Renal cortex interstitium (tissue), 15 donors: Measurements from ENCODE around the gene FAM3B. TPM values are rescaled to one million over a fixed set of nuclear protein-coding genes. Genes with fewer than 3 reads are reported as not detected.

Experiments used
- DNase-seq, 11 donors: peaks; one replicate each; pipeline ENCODE4 v3.0.0-alpha.2; 2013; ENCODE audit warnings: low read depth in 9 of 11, low spot score in 4 of 11; ENCODE audit errors: extremely low read depth in 1 of 11
- long read RNA-seq, 16 experiments: transcript quantifications; one replicate each; lab custom pipeline, GENCODE V29; 2026
- polyA plus RNA-seq, 3 donors: library from polyadenylated mRNA; unstranded; fragments of 120-200 nt; gene quantifications; one replicate each; pipeline ENCODE4 v1.2.1, GENCODE V29; 2013; ENCODE audit not compliant: insufficient read length in 3 of 3

The FAM3B gene, protein sequence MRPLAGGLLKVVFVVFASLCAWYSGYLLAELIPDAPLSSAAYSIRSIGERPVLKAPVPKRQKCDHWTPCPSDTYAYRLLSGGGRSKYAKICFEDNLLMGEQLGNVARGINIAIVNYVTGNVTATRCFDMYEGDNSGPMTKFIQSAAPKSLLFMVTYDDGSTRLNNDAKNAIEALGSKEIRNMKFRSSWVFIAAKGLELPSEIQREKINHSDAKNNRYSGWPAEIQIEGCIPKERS
- 10 to 100 TPM; 12.2 to 14.4 (median 13.6) TPM for polyA plus RNA-seq
- long read RNA-seq, donor 1, partial matches to known transcripts: 0 of 2 reads
- long read RNA-seq, donor 1, other reads (novel, unspliced or antisense): 0 of 2 reads
- long read RNA-seq, donor 2, transcript FAM3B-201 (8 exons, 1,088 nt): major isoform, 5 of 5 reads
- long read RNA-seq, donor 2, partial matches to known transcripts: 0 of 5 reads
- long read RNA-seq, donor 2, other reads (novel, unspliced or antisense): 0 of 5 reads
- long read RNA-seq, donor 3, transcript FAM3B-201 (8 exons, 1,088 nt): major isoform, 13 of 36 reads
- long read RNA-seq, donor 3, partial matches to known transcripts: 20 of 36 reads
- long read RNA-seq, donor 3, other reads (novel, unspliced or antisense): 0 of 36 reads
- long read RNA-seq, donor 4, transcript FAM3B-201 (8 exons, 1,088 nt): major isoform, 5 of 16 reads
- long read RNA-seq, donor 4, partial matches to known transcripts: 10 of 16 reads
- long read RNA-seq, donor 4, other reads (novel, unspliced or antisense): 0 of 16 reads
- long read RNA-seq, donor 5, transcript FAM3B-201 (8 exons, 1,088 nt): major isoform, 9 of 18 reads
- long read RNA-seq, donor 5, partial matches to known transcripts: 8 of 18 reads
- long read RNA-seq, donor 5, other reads (novel, unspliced or antisense): 0 of 18 reads
- long read RNA-seq, donor 6: 0 reads
- long read RNA-seq, donor 7, partial matches to known transcripts: 9 of 11 reads
- long read RNA-seq, donor 7, other reads (novel, unspliced or antisense): 0 of 11 reads
- long read RNA-seq, donor 8, transcript FAM3B-201 (8 exons, 1,088 nt): major isoform, 15 of 27 reads
- long read RNA-seq, donor 8, partial matches to known transcripts: 10 of 27 reads
- long read RNA-seq, donor 8, other reads (novel, unspliced or antisense): 0 of 27 reads
- long read RNA-seq, donor 9, transcript FAM3B-201 (8 exons, 1,088 nt): major isoform, 11 of 18 reads
- long read RNA-seq, donor 9, partial matches to known transcripts: 6 of 18 reads
- long read RNA-seq, donor 9, other reads (novel, unspliced or antisense): 0 of 18 reads
- long read RNA-seq, donor 10, partial matches to known transcripts: 13 of 18 reads
- long read RNA-seq, donor 10, other reads (novel, unspliced or antisense): 0 of 18 reads
- long read RNA-seq, donor 11, transcript FAM3B-201 (8 exons, 1,088 nt): major isoform, 5 of 14 reads
- long read RNA-seq, donor 11, partial matches to known transcripts: 9 of 14 reads
- long read RNA-seq, donor 11, other reads (novel, unspliced or antisense): 0 of 14 reads
- long read RNA-seq, donor 12, partial matches to known transcripts: 0 of 1 reads
- long read RNA-seq, donor 12, other reads (novel, unspliced or antisense): 0 of 1 reads
- long read RNA-seq, donor 13, transcript FAM3B-201 (8 exons, 1,088 nt): major isoform, 16 of 38 reads
- long read RNA-seq, donor 13, partial matches to known transcripts: 22 of 38 reads
- long read RNA-seq, donor 13, other reads (novel, unspliced or antisense): 0 of 38 reads
- long read RNA-seq, donor 14, partial matches to known transcripts: 7 of 10 reads
- long read RNA-seq, donor 14, other reads (novel, unspliced or antisense): 0 of 10 reads
- long read RNA-seq, donor 15, partial matches to known transcripts: 0 of 4 reads
- long read RNA-seq, donor 15, other reads (novel, unspliced or antisense): 0 of 4 reads
- long read RNA-seq, donor 16, transcript FAM3B-201 (8 exons, 1,088 nt): major isoform, 20 of 40 reads
- long read RNA-seq, donor 16, partial matches to known transcripts: 16 of 40 reads
- long read RNA-seq, donor 16, other reads (novel, unspliced or antisense): 0 of 40 reads

DNA sequence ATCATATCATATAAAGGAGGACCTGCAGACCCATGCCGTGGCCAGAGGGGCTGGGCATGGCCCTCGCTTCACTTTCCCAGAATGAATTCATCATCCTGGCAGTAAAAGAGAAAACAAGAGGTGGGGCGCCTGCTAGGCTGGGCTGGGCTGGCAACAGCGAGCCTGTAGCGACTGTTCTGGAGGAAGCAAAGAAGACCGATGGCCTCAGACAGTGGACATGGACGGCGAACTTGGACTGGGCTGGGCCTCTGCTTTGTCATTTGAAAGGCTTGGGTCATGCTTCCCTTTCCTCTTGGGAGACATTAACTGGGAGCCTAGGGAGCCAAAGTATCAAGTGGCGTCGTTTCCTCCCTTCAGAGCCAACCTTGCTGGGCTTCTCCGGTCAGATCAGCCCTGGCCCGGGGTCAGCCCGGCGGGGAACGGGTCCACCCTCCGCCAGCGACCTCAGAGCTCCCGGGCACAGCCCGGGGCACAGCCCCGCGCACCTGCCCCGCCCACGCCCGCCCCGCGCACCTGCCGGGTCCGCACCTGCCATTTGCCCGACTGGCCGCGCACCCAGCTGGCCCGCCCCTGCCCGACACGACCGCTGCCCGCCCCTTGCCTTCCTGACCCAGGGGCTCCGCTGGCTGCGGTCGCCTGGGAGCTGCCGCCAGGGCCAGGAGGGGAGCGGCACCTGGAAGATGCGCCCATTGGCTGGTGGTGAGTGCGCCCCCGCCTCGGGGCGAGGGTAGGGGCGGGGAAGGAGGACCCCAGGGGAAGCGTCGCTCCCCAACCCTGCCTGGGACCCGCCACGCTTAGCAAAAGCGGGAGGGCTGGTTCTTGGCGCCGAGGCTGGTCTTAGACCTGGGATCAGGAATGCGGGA, at the start of gene FAM3B:
TSS of gene FAM3B (plus strand) at position 602 of the 863 bp plus-strand sequence. CDS start at position 681, 79 bp downstream.
- peak in 5 of 11 donors; percentile 13 to 32 (median 21) for DNase-seq

DNA sequence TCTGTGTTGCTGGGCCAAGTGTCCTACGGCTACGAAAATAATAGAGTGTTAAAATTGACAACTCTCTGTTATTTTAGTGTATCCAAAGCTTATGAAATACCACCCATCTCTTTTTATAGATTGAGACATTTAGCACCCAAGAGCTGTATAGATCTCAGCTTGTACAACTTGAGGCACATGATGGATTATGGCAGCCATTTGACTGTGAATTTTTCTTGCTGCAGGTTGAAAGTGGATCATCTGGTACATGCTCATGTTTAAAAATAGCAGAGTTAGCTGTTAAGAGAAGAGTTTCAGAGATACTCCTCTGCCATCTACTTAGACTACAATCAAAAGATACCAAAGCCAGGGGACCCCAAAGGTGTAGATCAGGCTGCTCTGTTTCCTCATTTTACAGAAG, 49.3 kb upstream of the FAM3B start:
- DNase-seq: no peak

DNA sequence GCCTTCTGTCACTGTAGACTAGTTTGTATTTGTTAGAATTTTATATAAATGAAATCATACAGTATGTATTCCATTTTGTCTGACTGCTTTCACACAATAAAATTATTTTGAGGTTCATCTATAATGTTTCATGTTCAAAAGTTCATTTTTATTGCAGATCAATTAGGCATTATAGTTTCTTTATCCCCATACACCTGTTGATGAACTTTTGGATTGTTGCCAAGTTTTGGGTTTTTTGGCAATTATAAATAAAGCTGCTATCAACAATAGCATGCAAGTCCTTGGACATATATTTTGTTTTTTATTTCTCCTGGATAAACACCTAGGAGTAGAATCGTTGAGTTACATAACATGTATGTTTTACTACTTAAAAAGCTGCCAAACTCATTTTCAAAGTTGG, 47.1 kb upstream of the FAM3B start:
- no peak for DNase-seq

DNA sequence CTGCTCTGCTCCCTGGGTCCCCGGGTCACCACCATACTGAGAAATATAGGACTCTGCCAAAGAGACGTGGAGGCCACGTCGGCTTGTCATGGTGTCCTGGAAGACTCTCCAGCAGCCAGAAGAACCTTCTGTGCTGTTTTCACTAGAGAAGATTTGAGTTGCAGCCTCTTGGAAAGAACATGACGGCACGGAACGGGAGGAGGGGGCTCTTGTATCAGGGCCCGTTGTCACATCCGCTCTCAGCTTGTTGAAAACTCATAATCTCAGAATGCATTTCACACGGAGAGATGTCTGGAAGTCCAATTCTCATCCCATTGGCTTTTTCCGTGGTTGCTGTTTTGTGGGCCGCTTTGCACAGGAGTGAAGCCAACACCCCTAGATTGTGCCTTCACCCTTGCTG, 39.4 kb upstream of the FAM3B start:
- DNase-seq: no peak

DNA sequence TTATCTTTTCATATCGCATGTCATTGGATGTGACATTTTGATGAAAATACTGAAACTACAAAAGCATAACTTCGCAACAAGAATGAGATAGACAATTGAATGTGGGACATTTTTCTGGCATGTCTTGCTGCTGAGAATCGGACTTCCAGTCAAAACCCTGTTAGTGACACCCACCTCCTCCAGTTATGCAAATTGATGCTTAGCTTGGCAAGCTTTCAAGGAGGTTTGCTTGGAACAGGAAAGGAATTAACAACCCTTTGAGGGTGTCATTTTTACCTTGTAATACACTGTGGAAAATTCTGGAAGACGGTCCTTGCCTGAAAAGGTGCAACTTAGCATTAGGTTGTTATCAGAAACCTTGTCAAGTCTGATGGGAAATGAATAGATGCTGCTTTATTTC, 38.8 kb upstream of the FAM3B start:
- peak in 1 of 11 donors; percentile 4 for DNase-seq

DNA sequence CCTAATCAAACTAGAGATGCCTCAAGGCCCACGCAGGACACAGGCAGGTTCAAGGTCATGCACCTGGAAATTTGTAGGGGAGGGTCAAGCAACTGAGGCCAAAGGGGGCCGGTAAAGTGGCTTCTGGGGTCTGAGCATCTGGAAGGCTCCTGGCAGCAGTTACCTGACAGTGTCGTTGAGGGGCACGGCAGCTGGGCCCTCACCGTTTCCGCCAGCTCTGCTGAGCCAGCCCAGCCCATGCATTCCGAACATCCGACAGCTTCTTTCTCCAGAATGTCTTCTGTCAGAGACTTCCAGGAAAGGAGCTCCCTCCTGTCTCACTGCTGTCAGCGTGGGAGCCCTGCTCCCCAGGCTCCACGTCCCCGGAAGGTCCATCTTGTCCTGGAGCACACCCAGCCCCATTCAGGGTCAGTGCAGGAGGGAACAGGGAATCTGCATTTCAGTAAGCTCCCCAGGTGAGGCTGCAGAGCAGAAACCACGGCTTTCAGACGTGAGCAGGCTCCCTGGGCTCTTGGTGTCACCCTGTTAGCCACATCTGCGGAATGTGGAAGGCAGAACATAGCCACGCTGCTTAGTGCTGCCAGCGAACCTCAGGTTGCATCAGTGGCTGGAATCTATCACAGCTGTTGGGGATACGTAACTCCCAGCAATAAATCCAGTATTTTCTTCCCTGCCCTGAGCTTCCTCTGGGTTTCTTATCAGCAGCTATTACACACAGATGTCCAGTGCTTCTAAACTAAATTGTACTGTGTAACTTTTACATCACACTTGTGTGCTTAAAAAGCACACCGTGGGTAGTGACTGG, 36.3 kb upstream of the FAM3B start:
- DNase-seq: no peak

DNA sequence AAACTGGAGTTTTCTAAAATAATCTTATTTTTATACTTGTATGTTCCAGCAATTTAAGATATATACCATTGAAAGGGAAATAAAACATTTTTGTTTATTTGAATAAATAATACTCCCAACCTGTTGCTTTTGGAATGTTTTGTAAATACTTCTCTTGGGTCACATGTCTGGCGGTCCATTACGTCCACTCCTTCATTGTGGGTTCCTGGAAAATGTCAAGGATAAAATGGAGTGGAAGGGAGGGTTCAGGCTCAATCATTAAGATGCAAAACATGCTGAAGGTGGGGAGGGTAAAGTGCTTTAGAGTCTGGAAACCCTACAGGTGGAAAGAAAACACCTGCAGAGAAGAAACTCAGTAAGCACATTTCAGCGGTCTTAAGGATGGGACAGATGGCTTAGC, 34.2 kb upstream of the FAM3B start:
- DNase-seq: no peak

DNA sequence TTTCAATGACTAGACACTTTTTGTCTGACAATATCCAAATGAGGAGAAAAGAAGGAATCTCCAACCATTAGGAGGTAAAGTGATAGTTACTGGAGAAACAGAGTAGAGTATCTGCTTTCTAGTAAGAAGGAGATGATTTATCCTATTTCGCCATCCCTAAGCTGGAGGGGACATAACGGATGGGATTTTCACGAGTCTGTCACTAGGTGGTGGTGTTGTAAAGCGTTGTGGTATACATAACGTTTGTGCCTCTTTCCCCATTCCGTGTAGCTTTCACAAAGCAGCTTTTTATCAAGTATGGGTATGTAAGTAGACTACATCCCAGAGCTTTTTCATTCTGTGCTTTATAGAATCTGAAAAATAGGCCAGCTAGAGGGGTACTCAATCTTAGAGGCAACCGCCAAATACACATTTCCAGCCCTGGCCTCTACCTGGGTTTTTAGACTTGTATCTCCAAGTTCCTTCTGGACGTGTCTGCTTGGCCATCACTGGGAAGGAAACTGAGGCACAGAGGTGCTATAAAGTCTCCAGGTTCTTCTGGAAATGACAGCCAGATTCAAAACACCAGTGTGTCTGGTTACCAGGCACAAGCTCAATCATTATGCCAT, 33.3 kb upstream of the FAM3B start:
- peak; percentile 47 to 76 (median 61) for DNase-seq

DNA sequence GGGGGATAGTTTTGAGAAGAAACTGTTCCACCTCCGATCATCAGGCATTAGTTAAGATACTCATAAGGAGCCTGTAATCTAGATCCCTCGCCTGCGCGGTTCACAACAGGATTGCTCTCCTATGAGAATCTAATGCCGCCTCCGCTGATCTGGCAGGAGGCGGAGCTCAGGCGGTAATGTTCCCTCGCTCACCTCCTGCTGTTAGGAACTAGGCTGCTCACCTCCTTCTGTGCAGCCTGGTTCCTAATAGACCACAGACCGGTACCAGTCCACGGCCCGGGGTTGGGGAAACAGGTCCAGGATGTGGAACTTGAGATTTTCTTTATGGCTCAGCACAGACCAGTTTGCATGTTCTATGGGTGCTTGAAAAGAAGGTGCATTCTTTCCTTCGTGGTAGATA, 27.2 kb upstream of the FAM3B start:
- DNase-seq: no peak

DNA sequence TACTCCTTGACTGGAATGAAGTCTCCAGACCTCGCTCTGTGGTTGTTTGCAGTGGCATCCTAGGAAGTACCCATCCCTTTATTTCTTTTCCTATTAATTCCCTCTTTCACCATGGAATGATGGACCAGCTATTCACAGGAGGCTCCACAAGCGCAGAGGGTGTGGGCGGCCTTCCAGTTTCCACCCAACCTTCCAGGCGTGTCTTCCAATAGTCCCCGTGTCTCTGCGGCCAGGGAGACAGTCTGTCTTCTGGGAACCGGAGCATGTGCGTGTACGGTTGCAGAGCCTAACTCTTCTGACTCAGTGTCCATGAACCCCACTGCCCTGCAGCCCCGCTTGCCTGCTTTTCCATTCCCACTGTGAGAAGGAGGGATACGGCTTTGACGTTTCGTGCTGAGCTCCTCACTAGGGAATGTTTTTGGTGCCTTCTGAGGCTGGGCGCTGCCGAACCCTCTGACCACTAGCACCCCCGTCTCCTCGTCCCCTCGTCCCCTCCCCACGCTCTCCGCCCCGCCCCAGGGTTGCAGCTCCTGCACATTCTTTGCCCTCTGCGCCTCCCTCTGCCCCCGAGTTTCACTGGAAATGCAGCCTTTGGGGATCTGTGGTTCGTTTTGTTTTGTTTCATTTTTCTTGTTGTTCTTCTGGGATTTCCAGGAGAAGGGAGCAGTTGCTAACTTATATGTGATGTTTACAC, 26.3 kb upstream of the FAM3B start:
- no peak for DNase-seq

DNA sequence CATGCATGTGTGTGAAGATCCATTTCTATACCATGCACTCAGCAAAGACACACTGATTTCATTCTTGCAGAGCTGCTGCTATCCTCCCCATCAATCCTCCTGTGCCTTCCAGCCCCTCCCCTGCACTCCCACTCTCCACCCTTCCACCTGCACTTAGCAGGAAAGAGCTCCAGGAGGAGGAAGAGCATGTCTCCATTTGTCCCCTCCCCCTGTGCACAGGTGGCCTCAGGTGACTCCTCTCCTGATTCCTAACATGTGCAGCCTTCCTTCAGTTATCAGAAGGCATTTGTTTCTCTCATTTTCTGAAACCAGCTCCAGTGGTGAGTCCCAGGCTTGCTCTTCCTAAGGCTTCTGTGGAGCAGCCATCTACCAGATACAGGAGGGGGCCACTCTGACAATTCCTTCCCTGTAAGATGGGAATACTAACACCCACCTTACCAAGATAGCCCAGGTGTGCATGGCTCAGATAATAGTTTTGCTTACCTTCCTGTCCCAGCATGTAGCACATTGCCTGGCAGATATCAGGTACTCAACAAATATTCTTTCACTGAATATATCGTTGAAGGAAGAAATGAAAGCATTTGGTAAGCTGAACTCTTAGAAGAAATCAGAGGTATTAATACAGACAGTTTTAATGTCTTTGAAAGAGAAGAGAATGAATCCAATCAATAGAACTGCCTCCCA, 21.9 kb upstream of the FAM3B start:
- no peak for DNase-seq

DNA sequence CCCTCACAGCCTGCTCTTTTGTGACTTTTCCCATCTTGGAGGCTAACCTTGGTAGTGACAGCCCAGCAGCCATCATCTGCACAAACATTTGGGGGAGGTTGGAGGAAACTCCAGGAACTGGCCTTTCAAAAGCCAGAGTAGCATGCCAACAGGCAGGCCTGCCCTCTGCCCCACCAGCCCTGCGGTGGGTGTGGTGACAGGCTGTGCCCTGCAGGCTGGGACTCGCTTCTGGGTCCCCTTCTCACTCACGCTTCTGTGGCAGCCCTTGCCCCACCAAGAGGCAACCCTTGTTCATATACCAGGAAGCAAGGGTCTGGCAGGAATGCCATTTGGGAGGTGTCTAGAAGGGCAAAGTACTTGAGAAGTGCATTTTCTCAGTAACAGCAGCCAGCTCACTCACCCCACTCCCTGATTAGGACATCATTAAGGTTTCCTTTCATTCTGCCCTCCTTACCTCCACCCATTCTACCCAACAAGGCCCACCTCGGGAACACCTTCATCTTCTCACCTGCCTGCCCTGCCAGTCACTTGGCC, 20.8 kb upstream of the FAM3B start:
- DNase-seq: no peak

DNA sequence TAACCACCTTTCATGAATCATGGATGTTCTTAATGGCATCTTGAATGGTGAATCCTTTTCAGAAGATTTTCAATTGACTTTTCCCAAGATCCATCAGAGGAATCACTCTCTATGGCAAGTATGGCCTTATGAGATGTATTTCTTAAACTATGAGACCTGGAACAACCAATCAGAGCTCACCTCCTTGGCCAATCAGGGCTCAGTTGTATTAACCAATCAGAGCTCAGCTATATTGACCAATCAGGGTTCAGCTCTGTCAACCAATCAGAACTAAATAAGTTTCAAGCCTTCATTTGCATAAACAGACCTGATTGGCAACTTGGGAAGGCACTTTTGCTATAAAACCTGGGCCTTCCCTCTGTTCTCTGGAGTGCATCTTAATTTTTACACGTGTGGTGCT, 13.6 kb upstream of the FAM3B start:
- DNase-seq: no peak

DNA sequence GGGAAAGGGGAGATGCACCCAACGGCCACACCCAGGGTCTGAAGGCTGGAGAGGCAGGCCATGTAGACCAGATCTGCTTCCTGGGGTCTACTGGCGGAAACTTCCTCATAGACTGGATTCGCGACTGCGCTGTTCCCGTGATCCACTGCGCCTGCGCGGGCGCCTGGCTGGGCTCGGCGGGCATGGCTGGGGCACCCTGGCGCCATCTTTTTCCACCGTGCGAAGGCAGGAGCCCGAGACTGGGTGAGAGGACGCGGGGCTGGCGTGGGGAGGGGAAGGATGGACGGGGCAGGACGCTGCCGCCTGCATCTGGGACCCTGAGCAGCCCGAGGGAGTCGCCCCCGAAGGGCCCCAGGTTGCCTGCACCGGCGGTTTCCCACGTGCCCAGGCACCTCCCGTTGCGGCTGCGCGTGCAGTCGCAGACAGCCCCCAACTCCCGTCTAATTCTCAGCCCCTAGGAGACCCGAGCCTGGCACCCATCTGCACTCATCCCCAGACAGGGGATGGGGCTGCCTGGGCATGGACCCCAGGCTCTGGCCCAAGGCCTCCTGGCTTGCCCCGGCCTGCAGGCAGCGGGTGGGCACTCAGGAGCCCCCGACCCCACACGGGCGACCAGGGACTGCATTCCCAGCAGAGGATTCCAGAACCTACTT, 12.4 kb upstream of the FAM3B start:
- no peak for DNase-seq
